ENCODE data around the gene KDM1A.

Gene KDM1A

GRCh38 chr1:23129846-23130245 lies 110.6 kb downstream of the KDM1A start:
- Histone ChIP-seq H3K27ac (ENCODE audit: low read length) (no peak overlapping the region), H3K9me3 (ENCODE audit: insufficient read depth, low read depth, low read length) (no peaks in the 10 kb centered on the region), H3K27me3 (ENCODE audit: insufficient read depth, low read length) (no peaks in the 10 kb centered on the region), H3K36me3 (ENCODE audit: insufficient read depth, low read depth, low read length) (no peaks in the 10 kb centered on the region), H3K4me3 (ENCODE audit: low read length) (no peak overlapping the region), H3K9ac (ENCODE audit: low read depth, low read length) (no peak overlapping the region), H3K4me1 (ENCODE audit: insufficient read depth, low read length) (peaks cover 3% of the 10 kb centered on the region; the same call in 1 of the 2 replicates)

GRCh38 chr1:23132033-23132432 lies 112.8 kb downstream of the KDM1A start:
- H3K9ac ChIP-seq (ENCODE audit: low read depth, low read length), result no peak overlapping the region
- no peak overlapping the region for H3K27ac ChIP-seq (ENCODE audit: low read length)

More at GRCh38 chr1:23132033-23132432, 112.8 kb downstream of the KDM1A start:
- no peak overlapping the region for H3K4me3 ChIP-seq (ENCODE audit: low read length)
- peaks cover 9% of the 10 kb centered on the region; the same call in 1 of the 2 replicates for H3K4me1 ChIP-seq (ENCODE audit: insufficient read depth, low read length)
- no peaks in the 10 kb centered on the region for H3K9me3 ChIP-seq (ENCODE audit: insufficient read depth, low read depth, low read length)
- no peaks in the 10 kb centered on the region for H3K36me3 ChIP-seq (ENCODE audit: insufficient read depth, low read depth, low read length)
- H3K27me3 ChIP-seq (ENCODE audit: insufficient read depth, low read length), result no peaks in the 10 kb centered on the region

Data from iPS-20b (cell line).